Muscle of leg (tissue), 11 donors: ENCODE measurements around the gene KCND3. TPM values are rescaled to one million over a fixed set of nuclear protein-coding genes. Genes with fewer than 3 reads are reported as not detected.

Source experiments
- DNase-seq: peaks from one replicate; pipeline ENCODE4 v3.0.0; 2013
- H3K27ac ChIP-seq: one replicate; pipeline ENCODE4 v1.5.1; 2013; ENCODE audit warnings: mild to moderate bottlenecking, low read length, control low read depth
- H3K27me3 ChIP-seq: one replicate; pipeline ENCODE4 v1.6.1; 2013; ENCODE audit warnings: low read length; ENCODE audit not compliant: control insufficient read depth, insufficient read depth
- H3K36me3 ChIP-seq: one replicate; pipeline ENCODE4 v1.6.1; 2013; ENCODE audit warnings: low read length; ENCODE audit not compliant: control insufficient read depth, insufficient read depth
- H3K4me1 ChIP-seq: one replicate; pipeline ENCODE4 v1.6.1; 2013; ENCODE audit warnings: low read length; ENCODE audit not compliant: control insufficient read depth, insufficient read depth
- H3K4me3 ChIP-seq: one replicate; pipeline ENCODE4 v1.5.1; 2013; ENCODE audit warnings: low read length, control low read depth
- H3K9me3 ChIP-seq: replicated peaks from 2 replicates; pipeline ENCODE4 v1.6.1; 2013; ENCODE audit warnings: low read depth, low read length; ENCODE audit not compliant: control insufficient read depth
- WGBS: methylation state at CpG from one replicate; pipeline ENCODE4 v1.1.5; 2013; ENCODE audit warnings: missing lambda C conversion rate; ENCODE audit not compliant: insufficient coverage; 5-methylcytosine and 5-hydroxymethylcytosine counted together
- polyA plus RNA-seq, 8 donors: library from polyadenylated mRNA; unstranded; fragments of 120-200 nt; gene quantifications; one replicate each; pipeline versions ENCODE4 v1.2.1 to v1.2.3, GENCODE V29; 2013; ENCODE audit warnings: inconsistent platforms in 1 of 8, low replicate concordance in 1 of 8; ENCODE audit not compliant: insufficient read length in 8 of 8, insufficient read depth in 1 of 8
- total RNA-seq: library from RNA; stranded (reverse); fragments of 120-200 nt; gene quantifications from one replicate; pipeline ENCODE4 v1.2.4, GENCODE V29; 2013

The KCND3 gene
- total and polyA plus RNA-seq, 9 donors = 0.84 to 1.9 (median 1.5) TPM

DNA sequence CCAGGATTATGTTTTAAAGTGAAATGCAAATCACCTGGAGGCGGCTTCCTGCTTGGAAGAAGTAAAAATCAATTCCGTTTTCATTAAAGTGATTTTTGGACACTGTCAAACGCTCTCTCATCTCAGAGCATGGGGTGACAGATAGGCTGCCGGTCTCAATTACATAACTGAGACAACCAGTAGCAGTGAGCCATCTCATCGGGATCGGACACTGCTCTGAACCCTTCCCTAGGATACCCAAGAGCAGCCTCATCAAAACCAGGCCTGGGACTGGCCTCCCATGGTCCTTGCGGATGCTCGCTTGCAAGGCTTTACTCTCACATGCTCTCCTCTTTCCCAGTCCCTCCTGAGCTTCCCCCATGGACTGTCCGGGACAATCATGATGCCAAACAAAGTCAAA is 12.1 kb downstream of the KCND3 start:
- DNase-seq = no peak
- no peaks in the 10 kb centered on the region for H3K36me3 ChIP-seq
- H3K4me1 ChIP-seq = no peaks in the 10 kb centered on the region
- no peaks in the 10 kb centered on the region for H3K9me3 ChIP-seq
- H3K27ac ChIP-seq = no peak overlapping the region
- peaks cover 11% of the 10 kb centered on the region for H3K27me3 ChIP-seq
- H3K4me3 ChIP-seq = no peak overlapping the region
- 64% methylated on average over 6 of the region's 9 CpGs for WGBS

DNA sequence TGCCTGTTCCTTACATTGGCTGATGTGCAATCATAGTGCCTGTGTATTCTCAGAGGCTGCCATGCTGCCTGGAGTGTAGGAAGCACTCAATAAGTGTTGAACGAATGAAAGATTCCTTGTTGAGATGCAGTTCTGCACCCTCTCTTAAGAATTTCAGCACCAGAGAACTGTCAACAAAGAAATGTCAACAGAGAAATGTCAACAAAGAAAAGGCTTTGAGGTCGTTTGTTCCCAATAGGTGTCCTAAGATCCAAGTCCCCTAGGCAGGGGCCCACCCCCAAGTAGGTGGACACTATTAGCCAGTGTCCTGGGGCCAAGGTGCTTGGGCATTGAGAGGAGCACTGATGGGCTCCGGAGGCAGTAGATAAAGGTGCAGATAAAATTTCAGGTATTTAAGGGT is 12.6 kb downstream of the KCND3 start:
- Histone ChIP-seq H3K36me3 (no peaks in the 10 kb centered on the region), H3K4me1 (no peaks in the 10 kb centered on the region), H3K27ac (no peak overlapping the region), H3K9me3 (no peaks in the 10 kb centered on the region), H3K4me3 (no peak overlapping the region), H3K27me3 (peaks cover 8% of the 10 kb centered on the region)
- DNase-seq = no peak
- WGBS = 28% methylated on average over 3 of the region's 3 CpGs

DNA sequence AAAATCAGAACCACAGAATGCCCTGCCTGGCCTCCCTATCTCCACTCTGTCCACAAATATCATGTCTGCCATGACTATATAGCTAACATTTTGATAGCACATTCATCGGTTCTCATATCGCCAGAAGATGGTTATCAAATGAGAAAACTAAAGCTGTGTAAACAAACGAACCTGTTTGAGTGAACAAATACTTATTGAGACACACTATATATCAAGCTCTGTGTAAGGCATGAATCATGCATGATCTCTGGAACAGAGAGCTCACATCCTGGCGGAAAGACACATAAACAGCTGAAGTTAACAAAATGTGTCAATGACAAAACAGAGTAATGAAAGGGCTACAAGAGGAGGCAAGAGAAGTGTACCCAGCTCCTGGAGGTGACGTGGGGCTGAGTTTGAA is 13.1 kb downstream of the KCND3 start:
- DNase-seq = no peak
- H3K9me3 ChIP-seq = no peaks in the 10 kb centered on the region
- H3K27ac ChIP-seq = no peak overlapping the region
- WGBS = 37% methylated on average over 2 of the region's 5 CpGs
- peaks cover 8% of the 10 kb centered on the region for H3K27me3 ChIP-seq
- H3K4me3 ChIP-seq = no peak overlapping the region
- H3K36me3 ChIP-seq = no peaks in the 10 kb centered on the region
- no peaks in the 10 kb centered on the region for H3K4me1 ChIP-seq

DNA sequence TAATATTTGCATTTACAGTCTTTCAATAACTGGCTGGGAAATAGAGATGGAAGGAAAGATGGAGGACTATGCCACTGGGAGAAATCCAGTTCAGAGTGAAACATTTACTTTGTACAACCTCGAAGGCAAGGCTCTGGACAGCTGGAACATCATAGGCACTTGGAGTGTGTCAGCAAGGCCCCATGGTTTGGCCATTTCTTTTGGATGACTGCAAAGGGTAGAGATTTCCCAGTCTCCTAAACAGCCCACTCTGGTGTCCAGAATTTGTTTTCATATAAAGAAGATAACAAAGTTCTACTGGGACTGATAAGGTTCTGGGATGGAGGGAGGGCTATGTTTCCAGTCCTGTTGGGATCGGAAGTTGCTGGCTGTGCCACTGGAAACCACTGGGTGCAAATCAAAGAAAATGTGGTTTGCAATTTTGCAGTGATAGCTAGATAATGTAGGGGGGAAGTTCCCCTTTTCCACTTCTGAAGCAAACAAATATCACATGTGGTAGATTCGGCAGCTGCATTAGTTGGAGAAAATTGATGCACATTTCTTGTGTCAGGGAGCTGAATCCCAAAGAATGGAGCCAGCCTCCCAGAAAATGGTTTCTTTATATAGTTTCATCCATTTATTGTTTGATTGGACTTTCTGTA is 16.2 kb downstream of the KCND3 start:
- DNase-seq = no peak
- no peak overlapping the region for H3K27ac ChIP-seq
- H3K9me3 ChIP-seq = no peaks in the 10 kb centered on the region
- no peaks in the 10 kb centered on the region for H3K4me1 ChIP-seq
- peaks cover 9% of the 10 kb centered on the region for H3K27me3 ChIP-seq
- no peaks in the 10 kb centered on the region for H3K36me3 ChIP-seq
- WGBS = 94% methylated on average over 2 of the region's 3 CpGs
- no peak overlapping the region for H3K4me3 ChIP-seq

DNA sequence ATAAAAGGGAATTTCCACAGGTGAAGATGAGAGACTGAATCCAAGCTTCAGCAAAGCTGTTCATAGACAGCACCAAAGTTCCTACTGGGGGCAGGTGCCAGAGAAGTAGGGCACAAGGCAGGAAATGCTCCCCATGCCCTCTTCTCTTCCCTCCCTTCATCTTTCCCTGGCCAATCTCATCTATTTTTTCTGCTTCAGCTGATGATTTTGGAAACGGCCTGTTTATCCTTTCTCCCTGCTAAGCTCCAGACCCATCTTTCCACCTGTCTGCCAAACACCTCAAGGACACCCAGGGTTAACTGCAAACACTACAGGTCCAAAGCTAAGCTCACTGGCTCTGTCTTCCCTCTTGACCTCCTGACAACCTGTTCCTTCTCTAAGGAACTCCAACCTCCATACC is 18.1 kb downstream of the KCND3 start:
- Histone ChIP-seq H3K36me3 (no peaks in the 10 kb centered on the region), H3K27me3 (peaks cover 10% of the 10 kb centered on the region), H3K4me3 (no peak overlapping the region), H3K4me1 (no peaks in the 10 kb centered on the region), H3K27ac (no peak overlapping the region), H3K9me3 (no peaks in the 10 kb centered on the region)
- DNase-seq = no peak
- 57% methylated on average over 1 of the region's 1 CpG for WGBS

DNA sequence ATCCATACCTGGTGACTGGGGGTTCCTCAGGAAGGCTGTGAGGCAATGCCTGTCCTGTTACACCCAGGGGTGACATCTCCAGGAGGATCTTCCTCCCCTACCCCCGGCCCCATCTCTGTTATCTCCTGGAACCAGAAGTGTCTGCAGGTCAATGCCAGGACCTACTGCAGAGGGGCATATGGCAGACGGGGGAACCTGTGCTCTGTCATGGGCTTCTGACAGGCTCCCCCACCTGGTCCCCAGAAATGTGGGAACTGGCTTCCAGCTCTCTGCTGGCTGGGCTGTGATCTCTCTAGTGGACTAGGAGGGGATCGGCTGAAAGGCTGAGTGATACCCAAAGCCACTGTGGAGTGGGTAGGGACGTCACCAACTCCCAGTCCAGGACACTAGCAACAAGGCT is 21.0 kb downstream of the KCND3 start:
- H3K4me3 ChIP-seq = no peak overlapping the region
- H3K27me3 ChIP-seq = peaks cover 19% of the 10 kb centered on the region
- H3K27ac ChIP-seq = no peak overlapping the region
- DNase-seq = no peak
- 21% methylated on average over 2 of the region's 4 CpGs for WGBS
- no peaks in the 10 kb centered on the region for H3K4me1 ChIP-seq
- H3K9me3 ChIP-seq = no peaks in the 10 kb centered on the region
- H3K36me3 ChIP-seq = no peaks in the 10 kb centered on the region

DNA sequence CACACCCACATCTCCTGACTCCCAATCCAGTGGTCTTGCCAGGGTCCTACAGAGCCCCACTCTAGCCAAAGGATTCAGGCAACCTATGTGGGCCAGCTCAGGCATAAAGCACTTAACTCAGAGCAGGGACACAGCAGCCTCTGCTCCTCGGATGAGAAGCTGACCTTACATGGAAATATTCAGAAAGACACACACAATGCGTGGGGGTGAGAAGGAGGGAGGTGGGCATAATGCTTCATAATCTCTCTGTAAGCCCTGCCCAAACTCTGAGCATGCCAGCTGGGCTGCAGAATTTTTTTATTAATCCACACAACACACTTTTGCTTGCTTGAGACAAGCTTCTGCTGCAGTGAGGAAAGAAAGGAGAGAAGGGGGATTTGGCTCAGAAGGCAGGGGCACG is 21.6 kb downstream of the KCND3 start:
- Histone ChIP-seq H3K36me3 (no peaks in the 10 kb centered on the region), H3K4me3 (no peak overlapping the region), H3K9me3 (no peaks in the 10 kb centered on the region), H3K27ac (no peak overlapping the region), H3K27me3 (peaks cover 20% of the 10 kb centered on the region), H3K4me1 (no peaks in the 10 kb centered on the region)
- 10% methylated on average over 1 of the region's 3 CpGs for WGBS
- no peak for DNase-seq

DNA sequence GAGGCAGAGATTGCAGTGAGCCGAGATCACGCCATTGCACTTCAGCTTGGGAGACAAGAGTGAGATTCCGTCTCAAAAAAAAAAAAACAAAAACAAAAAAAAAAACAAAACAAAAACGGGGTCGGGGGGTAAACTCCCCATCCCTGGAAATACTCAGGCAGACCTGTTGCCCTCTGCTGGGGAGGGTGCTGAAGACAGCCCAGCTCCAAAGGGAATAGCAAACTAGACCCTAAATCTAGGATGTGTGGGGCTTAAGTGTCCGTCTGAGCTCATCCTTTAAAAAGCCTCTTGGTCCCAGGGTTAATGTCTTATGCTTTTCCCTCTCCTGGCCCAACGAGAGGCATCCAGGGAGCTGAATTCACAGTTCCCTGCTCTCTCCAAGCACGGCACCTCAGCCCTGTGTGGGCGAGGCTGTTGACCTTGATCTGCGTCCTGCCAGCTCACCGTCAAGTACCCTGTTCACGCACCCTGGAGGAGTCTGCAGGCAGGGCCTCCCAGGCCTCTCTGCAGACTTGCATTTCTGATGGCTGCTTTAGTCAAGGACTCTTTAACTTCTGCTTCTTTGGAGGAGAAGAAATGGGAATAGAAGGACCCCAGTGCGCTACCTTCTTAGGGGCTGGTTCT is 22.3 kb downstream of the KCND3 start:
- no peak for DNase-seq
- H3K27ac ChIP-seq = no peak overlapping the region
- no peaks in the 10 kb centered on the region for H3K36me3 ChIP-seq
- no peak overlapping the region for H3K4me3 ChIP-seq
- H3K27me3 ChIP-seq = peaks cover 22% of the 10 kb centered on the region
- no peaks in the 10 kb centered on the region for H3K4me1 ChIP-seq
- no peaks in the 10 kb centered on the region for H3K9me3 ChIP-seq
- WGBS = 16% methylated on average over 5 of the region's 13 CpGs

DNA sequence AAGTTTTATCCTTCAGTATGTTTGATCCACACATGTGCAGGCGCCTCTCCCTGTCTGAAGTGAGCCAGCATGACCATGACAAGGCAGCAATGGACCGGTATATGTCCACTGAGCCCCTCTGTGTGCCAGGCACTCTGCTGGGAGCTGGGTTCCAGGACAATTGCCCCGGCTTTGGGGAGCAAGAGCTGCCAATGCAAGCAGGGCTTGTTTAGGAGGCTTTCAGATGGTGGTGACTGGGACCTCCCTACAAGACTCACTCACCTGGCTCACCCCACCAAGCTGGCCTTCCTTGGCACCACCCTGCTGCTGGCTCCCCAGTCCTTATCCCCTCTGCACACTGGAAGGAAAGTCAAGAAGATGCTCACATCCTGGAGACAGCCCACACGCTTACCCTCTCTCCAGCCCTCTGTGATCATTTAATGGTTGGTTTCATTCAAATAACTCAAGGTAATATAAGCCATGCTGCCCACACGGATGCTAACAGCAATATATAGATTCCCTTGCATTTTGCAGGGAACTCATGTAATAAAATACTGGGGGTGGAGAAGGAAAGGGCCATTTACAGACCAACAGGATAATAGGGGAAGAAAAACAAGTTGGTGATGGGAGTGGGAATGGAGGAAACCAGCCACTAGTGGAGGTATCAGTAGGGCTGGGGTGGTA is 23.6 kb downstream of the KCND3 start:
- WGBS = 76% methylated on average over 3 of the region's 5 CpGs

DNA sequence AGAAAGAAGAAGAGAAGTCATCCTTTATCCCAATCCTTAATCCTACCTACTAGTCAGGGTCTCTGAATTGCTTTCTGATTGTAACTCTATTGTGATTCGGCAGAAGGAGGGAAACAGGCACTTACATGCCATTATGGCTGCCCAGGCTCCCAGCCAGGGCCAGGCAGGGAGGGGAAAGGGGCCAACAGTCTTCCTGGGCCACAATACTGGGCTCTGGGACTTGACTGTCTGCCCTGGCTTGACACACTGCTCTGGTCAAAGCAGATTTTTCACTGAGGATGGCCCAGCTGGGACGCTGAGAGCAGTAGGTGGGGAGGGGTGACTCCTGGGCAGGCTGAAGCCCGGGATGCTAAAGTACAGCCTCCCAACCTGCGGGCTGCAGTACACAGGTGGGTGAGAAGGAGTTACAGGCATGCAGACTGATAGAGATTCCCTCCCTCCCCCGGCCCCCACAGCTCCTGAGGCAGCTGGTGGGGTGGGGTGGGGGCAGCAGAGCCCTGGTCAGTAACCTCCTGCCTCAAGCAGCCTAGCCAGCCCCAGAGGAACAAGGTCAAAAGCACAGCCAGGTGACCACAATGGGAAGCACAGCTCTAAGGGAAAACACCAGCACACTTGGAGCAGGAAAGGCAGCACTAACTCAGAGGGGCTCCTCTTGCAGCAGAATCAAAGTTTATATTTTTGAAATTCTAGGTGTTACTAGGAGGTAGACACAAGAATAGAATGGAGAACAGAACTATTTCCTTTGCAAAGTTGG is 25.3 kb downstream of the KCND3 start:
- peaks cover 29% of the 10 kb centered on the region for H3K27me3 ChIP-seq
- H3K27ac ChIP-seq = no peak overlapping the region
- no peaks in the 10 kb centered on the region for H3K36me3 ChIP-seq
- no peak overlapping the region for H3K4me3 ChIP-seq
- H3K4me1 ChIP-seq = peaks cover 10% of the 10 kb centered on the region
- no peaks in the 10 kb centered on the region for H3K9me3 ChIP-seq
- no peak for DNase-seq
- WGBS = 17% methylated on average over 2 of the region's 5 CpGs

More for the DNA sequence above, 23.6 kb downstream of the KCND3 start:
- peaks cover 25% of the 10 kb centered on the region for H3K27me3 ChIP-seq
- no peaks in the 10 kb centered on the region for H3K36me3 ChIP-seq
- H3K4me3 ChIP-seq = no peak overlapping the region
- no peaks in the 10 kb centered on the region for H3K9me3 ChIP-seq
- no peak overlapping the region for H3K27ac ChIP-seq
- no peak for DNase-seq
- peaks cover 8% of the 10 kb centered on the region for H3K4me1 ChIP-seq
